GM12878 (cell line): Measurements from ENCODE around the gene POLN. TPM values are rescaled to one million over a fixed set of nuclear protein-coding genes. Genes with fewer than 3 reads are reported as not detected.

Experiments used
- ATAC-seq: fragments of 200-7000 bp; cut with Tn5 transposase; 3 replicates; pipeline ENCODE4 v1.9.1; 2020; ENCODE audit warnings: mild to moderate bottlenecking, moderate library complexity
- BruUV-seq: library from RNA; stranded (reverse); fragments of 400-500 nt; replicated peaks from 2 replicates; lab custom pipeline; 2021; lab: Mats Ljungman, UMichigan
- CTCF ChIA-PET: fragments of 300-600 bp; sonication (Branson Sonifier 250); formaldehyde crosslinking; extraction: SDS; loops from one replicate; lab custom pipeline; 2021; ENCODE audit warnings: inconsistent platforms; lab: Yijun Ruan, JAX
- POLR2A ChIA-PET: fragments of 350-600 bp; formaldehyde crosslinking; extraction: SDS; loops from one replicate; lab custom pipeline; 2021; ENCODE audit warnings: inconsistent platforms; lab: Charles Lee
- RAD21 ChIA-PET: fragments of 300-600 bp; sonication (Branson Sonifier 250); formaldehyde crosslinking; loops from one replicate; lab custom pipeline; 2023; ENCODE audit warnings: antibody characterized with exemption; ENCODE audit not compliant: unreplicated experiment; lab: Charles Lee
- SMC1A ChIA-PET: fragments of 300-600 bp; sonication (Branson Sonifier 250); formaldehyde crosslinking; loops from one replicate; lab custom pipeline; 2023; ENCODE audit not compliant: unreplicated experiment, uncharacterized antibody; lab: Charles Lee
- DNase-seq: peaks from one replicate; pipeline ENCODE4 v3.0.0-alpha.2; 2011; ENCODE audit warnings: low read depth, low spot score
- FAIRE-seq: peaks from 3 replicates; lab custom pipeline; 2011; peaks lifted over from hg19 to GRCh38; lab: Jason Lieb, UNC
- H2AFZ ChIP-seq: 2 replicates; pipeline ENCODE4 v1.6.0; 2011; ENCODE audit warnings: low read depth, low read length, control low read depth; ENCODE audit not compliant: control insufficient read depth
- H3K27ac ChIP-seq: 2 replicates; pipeline ENCODE4 v1.5.1; 2011; ENCODE audit warnings: control low read depth; ENCODE audit not compliant: control insufficient read depth, insufficient read depth
- H3K27me3 ChIP-seq, 2 experiments: replicated peaks in 1 of 2; 2 replicates each; pipeline versions ENCODE4 v1.6.0 to v1.6.1; 2011; ENCODE audit warnings: low read length in 1 of 2; ENCODE audit not compliant: control insufficient read depth in 2 of 2, insufficient read depth in 2 of 2
- H3K36me3 ChIP-seq, 2 experiments: 2 replicates each; pipeline ENCODE4 v1.5.1; 2011; ENCODE audit warnings: low read length in 1 of 2; ENCODE audit not compliant: control insufficient read depth in 2 of 2, insufficient read depth in 2 of 2
- H3K4me1 ChIP-seq: 2 replicates; pipeline ENCODE4 v1.6.1; 2011; ENCODE audit warnings: mild to moderate bottlenecking, low read length, moderate library complexity, mixed read lengths; ENCODE audit not compliant: control insufficient read depth, insufficient read depth
- H3K4me2 ChIP-seq: 2 replicates; pipeline ENCODE4 v1.6.0; 2011; ENCODE audit warnings: control low read depth; ENCODE audit not compliant: control insufficient read depth, insufficient read depth
- H3K4me3 ChIP-seq: fragments of 200-600 bp; sonication (generic); 2 replicates; pipeline ENCODE4 v1.5.1; 2016
- H3K79me2 ChIP-seq: 2 replicates; pipeline ENCODE4 v1.6.0; 2011; ENCODE audit warnings: low read length; ENCODE audit not compliant: control insufficient read depth, insufficient read depth
- H3K9ac ChIP-seq: 2 replicates; pipeline ENCODE4 v1.8.0; 2011; ENCODE audit warnings: low read length, control low read depth, mixed read lengths; ENCODE audit not compliant: control insufficient read depth, insufficient read depth
- H3K9me3 ChIP-seq: replicated peaks from 3 replicates; pipeline ENCODE4 v1.5.1; 2011; ENCODE audit warnings: mild to moderate bottlenecking, low read length; ENCODE audit not compliant: control insufficient read depth, insufficient read depth
- H4K20me1 ChIP-seq: 2 replicates; pipeline ENCODE4 v1.6.0; 2011; ENCODE audit not compliant: control insufficient read depth, insufficient read depth
- DPF2 ChIP-seq: fragments of 450-650 bp; IDR thresholded peaks from 2 replicates; pipeline ENCODE4 v1.6.1; 2017; ENCODE audit warnings: mild to moderate bottlenecking
- HDAC6 ChIP-seq: fragments of 200-600 bp; sonication (generic); IDR thresholded peaks from one replicate; pipeline ENCODE4 v1.8.0; 2017; ENCODE audit warnings: antibody characterized with exemption; ENCODE audit not compliant: unreplicated experiment
- MEF2B ChIP-seq: fragments of 450-650 bp; IDR thresholded peaks from 2 replicates; pipeline ENCODE4 v1.6.1; 2018; ENCODE audit warnings: mild to moderate bottlenecking, moderate library complexity; ENCODE audit not compliant: partially characterized antibody, poor library complexity, severe bottlenecking
- MYB ChIP-seq: fragments of 150-350 bp; IDR thresholded peaks from 2 replicates; pipeline ENCODE4 v1.6.1; 2014; ENCODE audit warnings: mild to moderate bottlenecking, low read depth, low read length, borderline replicate concordance
- NKRF ChIP-seq: fragments of 450-650 bp; conservative IDR thresholded peaks from 2 replicates; pipeline ENCODE4 v1.6.1; 2017; ENCODE audit warnings: mild to moderate bottlenecking, moderate library complexity
- POLR2A ChIP-seq: IDR thresholded peaks from 2 replicates; pipeline ENCODE4 v1.6.1; 2011; ENCODE audit warnings: low read depth, mild to moderate bottlenecking, low read length
- SIX5 ChIP-seq: IDR thresholded peaks from 2 replicates; pipeline ENCODE4 v1.6.1; 2011; ENCODE audit warnings: mild to moderate bottlenecking, low read depth, low read length, moderate library complexity; ENCODE audit not compliant: severe bottlenecking
- SMAD1 ChIP-seq: fragments of 450-650 bp; IDR thresholded peaks from 2 replicates; pipeline ENCODE4 v1.6.1; 2018; ENCODE audit warnings: mild to moderate bottlenecking, low read depth; ENCODE audit not compliant: partially characterized antibody
- SMARCA5 ChIP-seq: fragments of 450-650 bp; IDR thresholded peaks from 2 replicates; pipeline ENCODE4 v1.6.1; 2017; ENCODE audit warnings: mild to moderate bottlenecking
- WGBS: methylation state at CpG from one replicate; pipeline ENCODE4 v1.1.6; 2016; ENCODE audit warnings: low lambda C conversion rate; ENCODE audit not compliant: insufficient replicate concordance, insufficient coverage; ENCODE audit errors: missing lambda C conversion rate; 5-methylcytosine and 5-hydroxymethylcytosine counted together
- in situ Hi-C: fragments of 300-500 bp; cut with MboI; formaldehyde crosslinking; loops from 9 replicates; pipeline ENCODE4 v1.14.3; 2018; ENCODE audit warnings: mixed read lengths
- intact Hi-C: fragments of 100-400 bp; cut with micrococcal nuclease; formaldehyde crosslinking; loops from one replicate; pipeline ENCODE4 v1.14.2; 2022; ENCODE audit not compliant: unreplicated experiment
- polyA plus RNA-seq, 11 experiments: library from polyadenylated mRNA; depleted of rRNA in 4 of 11; unstranded in 6 of 11; stranded (reverse) in 5 of 11; fragments of >200 nt; fragmentation: Nextera tagmentation in 4 of 11; fragmentation: Illumina TruSeq in 1 of 11; extraction: Ambion mirVana in 4 of 11; extraction: Trizol in 1 of 11; gene quantifications; 1 replicate in 1 of 11; 2 replicates in 10 of 11; pipeline versions ENCODE4 v1.2.1 to v1.2.3, GENCODE V29; 2011 to 2016; ENCODE audit warnings: inconsistent platforms in 2 of 11, missing spikeins in 2 of 11, low read depth in 1 of 11
- total RNA-seq, 4 experiments: library from RNA; depleted of rRNA in 3 of 4; stranded (reverse); fragments of >200 nt in 3 of 4; fragmentation: Illumina TruSeq in 1 of 4; extraction: Trizol in 1 of 4; gene quantifications; 2 replicates each; pipeline versions ENCODE4 v1.2.1 to v1.2.3, GENCODE V29; 2013 to 2021
- TF ChIP-seq, protein P1 (sequence below): fragments of 450-650 bp; IDR thresholded peaks from 2 replicates; pipeline ENCODE4 v1.6.1; 2017; ENCODE audit warnings: mild to moderate bottlenecking, moderate library complexity
- TF ChIP-seq, protein P2 (sequence below): fragments of 450-650 bp; formaldehyde crosslinking; IDR thresholded peaks from 2 replicates; pipeline ENCODE4 v1.4.0; 2020; ENCODE audit warnings: mild to moderate bottlenecking, moderate library complexity

Gene POLN
- total and polyA plus RNA-seq, 10 of the 15 experiments (the other 5 are each of a cell fraction or from before 2014, with no cell fraction given): 0.09 to 2.0 (median 0.95) TPM; not detected in 1

DNA sequence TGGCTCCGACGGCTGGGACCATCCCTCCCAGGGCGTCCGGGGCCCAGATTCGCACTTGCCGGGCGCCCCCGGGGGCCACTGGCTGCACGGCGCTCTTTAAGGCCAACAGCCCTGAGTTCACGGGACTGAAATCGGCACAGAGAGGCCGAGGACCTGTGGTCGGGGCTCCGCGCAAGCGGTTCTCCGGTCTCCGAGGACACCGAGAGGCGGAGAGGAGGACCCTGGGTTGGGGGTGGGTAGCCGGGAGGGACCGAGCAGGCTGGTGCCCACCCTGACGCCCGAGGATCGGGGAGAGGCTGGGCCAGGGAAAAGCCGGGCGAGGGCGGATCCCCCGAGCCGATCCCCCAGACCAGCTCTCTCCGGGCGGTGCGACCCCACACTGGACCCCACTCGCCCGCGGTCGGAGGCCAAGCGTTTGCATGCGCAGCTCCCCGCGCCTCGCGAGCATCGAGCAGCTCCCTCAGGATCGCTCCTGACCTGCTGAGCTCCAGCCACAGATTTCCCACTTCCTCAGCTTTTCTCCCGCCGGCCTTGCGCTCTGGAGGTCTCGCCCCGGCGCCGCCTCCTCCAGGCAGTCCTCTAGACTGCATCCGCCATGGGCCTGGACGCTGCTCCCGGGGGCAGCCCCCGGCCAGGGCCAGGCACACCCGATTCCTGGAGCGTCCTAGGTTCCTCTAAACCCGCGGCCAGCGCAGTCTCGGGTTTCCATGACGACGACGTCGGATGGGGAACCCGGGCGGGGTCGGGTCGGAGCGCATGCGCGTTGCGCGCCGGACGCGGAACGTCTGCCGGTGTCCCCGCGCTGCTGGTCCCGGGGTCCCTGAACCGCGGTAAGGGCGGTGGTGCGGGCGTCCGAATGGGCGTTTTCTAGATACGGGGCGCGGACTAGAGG lies 200.4 kb downstream of the POLN start:
- H3K4me2 ChIP-seq: peak overlapping the region; percentile 94
- no peaks in the 10 kb centered on the region for H3K9me3 ChIP-seq
- no peaks in the 10 kb centered on the region for H4K20me1 ChIP-seq
- H2AFZ ChIP-seq: peak overlapping the region; percentile 87
- FAIRE-seq: peak; percentile 56
- peak; percentile 34 for DNase-seq
- H3K79me2 ChIP-seq: no peaks in the 10 kb centered on the region
- SMC1A ChIA-PET: interaction anchor here (0.6 kb wide), 1 partner anchor 158 kb away, joined by 3 read pairs; no protein-coding TSS in a partner anchor
- no peaks in the 10 kb centered on the region for H3K36me3 ChIP-seq
- intact Hi-C loops: no loop called here
- peaks cover 8% of the 10 kb centered on the region; the same call in 1 of the 2 replicates for H3K4me1 ChIP-seq
- H3K9ac ChIP-seq: no peak overlapping the region
- WGBS: 3% methylated on average over 74 of the region's 94 CpGs
- BruUV-seq: no TSS peak
- RAD21 ChIA-PET: interaction anchor here (1.1 kb wide), 1 partner anchor 165 kb away, joined by 3 read pairs; no protein-coding TSS in a partner anchor
- no peak overlapping the region for H3K27ac ChIP-seq
- POLR2A ChIA-PET: no interaction called here
- H3K27me3 ChIP-seq: peaks cover 3 to 4% of the 10 kb centered on the region in 2 experiments; a peak in 3 of 4 replicates
- CTCF ChIA-PET: interaction anchor here (0.6 kb wide), 1 partner anchor 1004 kb away, joined by 3 read pairs; no protein-coding TSS in a partner anchor
- in situ Hi-C loops: no loop called here
- H3K4me3 ChIP-seq: peak overlapping the region; percentile 87
- peak; percentile 90 for ATAC-seq
- TF ChIP-seq SMAD1 (no peak), NKRF (no peak), SIX5 (no peak), MYB (no peak), HDAC6 (no peak), MEF2B (no peak), SMARCA5 (peak; percentile 81), POLR2A (peak; percentile 71; the same call in 1 of the 2 replicates), DPF2 (peak; percentile 47; the same call in 1 of the 2 replicates)
- TF ChIP-seq, protein P1, sequence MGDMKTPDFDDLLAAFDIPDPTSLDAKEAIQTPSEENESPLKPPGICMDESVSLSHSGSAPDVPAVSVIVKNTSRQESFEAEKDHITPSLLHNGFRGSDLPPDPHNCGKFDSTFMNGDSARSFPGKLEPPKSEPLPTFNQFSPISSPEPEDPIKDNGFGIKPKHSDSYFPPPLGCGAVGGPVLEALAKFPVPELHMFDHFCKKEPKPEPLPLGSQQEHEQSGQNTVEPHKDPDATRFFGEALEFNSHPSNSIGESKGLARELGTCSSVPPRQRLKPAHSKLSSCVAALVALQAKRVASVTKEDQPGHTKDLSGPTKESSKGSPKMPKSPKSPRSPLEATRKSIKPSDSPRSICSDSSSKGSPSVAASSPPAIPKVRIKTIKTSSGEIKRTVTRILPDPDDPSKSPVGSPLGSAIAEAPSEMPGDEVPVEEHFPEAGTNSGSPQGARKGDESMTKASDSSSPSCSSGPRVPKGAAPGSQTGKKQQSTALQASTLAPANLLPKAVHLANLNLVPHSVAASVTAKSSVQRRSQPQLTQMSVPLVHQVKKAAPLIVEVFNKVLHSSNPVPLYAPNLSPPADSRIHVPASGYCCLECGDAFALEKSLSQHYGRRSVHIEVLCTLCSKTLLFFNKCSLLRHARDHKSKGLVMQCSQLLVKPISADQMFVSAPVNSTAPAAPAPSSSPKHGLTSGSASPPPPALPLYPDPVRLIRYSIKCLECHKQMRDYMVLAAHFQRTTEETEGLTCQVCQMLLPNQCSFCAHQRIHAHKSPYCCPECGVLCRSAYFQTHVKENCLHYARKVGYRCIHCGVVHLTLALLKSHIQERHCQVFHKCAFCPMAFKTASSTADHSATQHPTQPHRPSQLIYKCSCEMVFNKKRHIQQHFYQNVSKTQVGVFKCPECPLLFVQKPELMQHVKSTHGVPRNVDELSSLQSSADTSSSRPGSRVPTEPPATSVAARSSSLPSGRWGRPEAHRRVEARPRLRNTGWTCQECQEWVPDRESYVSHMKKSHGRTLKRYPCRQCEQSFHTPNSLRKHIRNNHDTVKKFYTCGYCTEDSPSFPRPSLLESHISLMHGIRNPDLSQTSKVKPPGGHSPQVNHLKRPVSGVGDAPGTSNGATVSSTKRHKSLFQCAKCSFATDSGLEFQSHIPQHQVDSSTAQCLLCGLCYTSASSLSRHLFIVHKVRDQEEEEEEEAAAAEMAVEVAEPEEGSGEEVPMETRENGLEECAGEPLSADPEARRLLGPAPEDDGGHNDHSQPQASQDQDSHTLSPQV: no peak
- TF ChIP-seq, protein P2, sequence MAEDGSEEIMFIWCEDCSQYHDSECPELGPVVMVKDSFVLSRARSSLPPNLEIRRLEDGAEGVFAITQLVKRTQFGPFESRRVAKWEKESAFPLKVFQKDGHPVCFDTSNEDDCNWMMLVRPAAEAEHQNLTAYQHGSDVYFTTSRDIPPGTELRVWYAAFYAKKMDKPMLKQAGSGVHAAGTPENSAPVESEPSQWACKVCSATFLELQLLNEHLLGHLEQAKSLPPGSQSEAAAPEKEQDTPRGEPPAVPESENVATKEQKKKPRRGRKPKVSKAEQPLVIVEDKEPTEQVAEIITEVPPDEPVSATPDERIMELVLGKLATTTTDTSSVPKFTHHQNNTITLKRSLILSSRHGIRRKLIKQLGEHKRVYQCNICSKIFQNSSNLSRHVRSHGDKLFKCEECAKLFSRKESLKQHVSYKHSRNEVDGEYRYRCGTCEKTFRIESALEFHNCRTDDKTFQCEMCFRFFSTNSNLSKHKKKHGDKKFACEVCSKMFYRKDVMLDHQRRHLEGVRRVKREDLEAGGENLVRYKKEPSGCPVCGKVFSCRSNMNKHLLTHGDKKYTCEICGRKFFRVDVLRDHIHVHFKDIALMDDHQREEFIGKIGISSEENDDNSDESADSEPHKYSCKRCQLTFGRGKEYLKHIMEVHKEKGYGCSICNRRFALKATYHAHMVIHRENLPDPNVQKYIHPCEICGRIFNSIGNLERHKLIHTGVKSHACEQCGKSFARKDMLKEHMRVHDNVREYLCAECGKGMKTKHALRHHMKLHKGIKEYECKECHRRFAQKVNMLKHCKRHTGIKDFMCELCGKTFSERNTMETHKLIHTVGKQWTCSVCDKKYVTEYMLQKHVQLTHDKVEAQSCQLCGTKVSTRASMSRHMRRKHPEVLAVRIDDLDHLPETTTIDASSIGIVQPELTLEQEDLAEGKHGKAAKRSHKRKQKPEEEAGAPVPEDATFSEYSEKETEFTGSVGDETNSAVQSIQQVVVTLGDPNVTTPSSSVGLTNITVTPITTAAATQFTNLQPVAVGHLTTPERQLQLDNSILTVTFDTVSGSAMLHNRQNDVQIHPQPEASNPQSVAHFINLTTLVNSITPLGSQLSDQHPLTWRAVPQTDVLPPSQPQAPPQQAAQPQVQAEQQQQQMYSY (CRISPR knock-in tag): no peak
